ENCODE results near the gene ATP8A2.
"Not testable (repeated sequence)": the region's sequence is repeated elsewhere in the genome, so short reads cannot be mapped to it uniquely, and the experiment has no call there.

The ATP8A2 gene

GRCh38 chr13:26061256-26061655 is 689.5 kb downstream of the ATP8A2 start:
- H3K27me3 ChIP-seq (ENCODE audit: insufficient read depth, low read length): no peaks in the 10 kb centered on the region
- H3K27ac ChIP-seq (ENCODE audit: low read depth, low read length): no peak overlapping the region
- 88% methylated on average over 5 of the region's 5 CpGs for WGBS
- H3K4me1 ChIP-seq (ENCODE audit: insufficient read depth, low read length): 0 out of 2 replicates have a peak, but pooled peaks cover 3% of the 10 kb centered on the region
- no peaks in the 10 kb centered on the region for H3K36me3 ChIP-seq (ENCODE audit: insufficient read depth, low read length)
- no peak overlapping the region for H3K9ac ChIP-seq (ENCODE audit: low read depth, low read length)
- H3K9me3 ChIP-seq (ENCODE audit: insufficient read depth, low read depth, low read length): no peaks in the 10 kb centered on the region
- no peak overlapping the region for H3K4me3 ChIP-seq (ENCODE audit: low read length)

GRCh38 chr13:26061947-26062346 is 690.2 kb downstream of the ATP8A2 start:
- Histone ChIP-seq H3K27me3 (ENCODE audit: insufficient read depth, low read length) (no peaks in the 10 kb centered on the region), H3K27ac (ENCODE audit: low read depth, low read length) (no peak overlapping the region), H3K36me3 (ENCODE audit: insufficient read depth, low read length) (no peaks in the 10 kb centered on the region), H3K9me3 (ENCODE audit: insufficient read depth, low read depth, low read length) (no peaks in the 10 kb centered on the region), H3K4me3 (ENCODE audit: low read length) (no peak overlapping the region), H3K4me1 (ENCODE audit: insufficient read depth, low read length) (0 out of 2 replicates have a peak, but pooled peaks cover 3% of the 10 kb centered on the region), H3K9ac (ENCODE audit: low read depth, low read length) (no peak overlapping the region)
- WGBS: 90% methylated on average over 4 of the region's 6 CpGs

- Histone ChIP-seq H3K4me1 (ENCODE audit: insufficient read depth, low read length) (0 out of 2 replicates have a peak, but pooled peaks cover 3% of the 10 kb centered on the region), H3K36me3 (ENCODE audit: insufficient read depth, low read length) (no peaks in the 10 kb centered on the region)
- 82% methylated on average over 5 of the region's 5 CpGs for WGBS
These were observed 691.2 kb downstream of the ATP8A2 start for GRCh38 chr13:26062853-26063444.

DNA sequence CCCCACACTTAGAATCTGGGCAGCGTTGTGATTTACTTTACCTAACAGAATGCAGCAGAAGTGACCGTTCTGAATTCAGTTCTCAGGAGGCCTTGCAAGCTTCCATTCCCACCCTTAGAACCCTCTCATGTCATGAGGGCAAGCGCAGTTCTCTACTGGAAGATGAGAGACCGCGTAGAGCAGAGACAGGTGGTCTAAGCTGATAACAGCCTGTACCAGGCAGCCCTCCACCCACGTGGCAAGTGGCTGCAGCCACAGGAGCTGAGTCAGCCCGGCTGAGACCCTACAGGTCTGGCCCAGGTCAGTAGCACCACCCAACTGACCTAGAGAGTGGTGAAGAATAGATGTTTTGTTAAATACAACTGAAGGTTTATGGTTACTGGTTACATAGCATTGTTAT is 694.7 kb downstream of the ATP8A2 start:
- H3K9ac ChIP-seq (ENCODE audit: low read depth, low read length); H3K27me3 ChIP-seq (ENCODE audit: insufficient read depth, low read length); H3K4me3 ChIP-seq (ENCODE audit: low read length); H3K27ac ChIP-seq (ENCODE audit: low read depth, low read length); H3K9me3 ChIP-seq (ENCODE audit: insufficient read depth, low read depth, low read length); H3K4me1 ChIP-seq (ENCODE audit: insufficient read depth, low read length); H3K36me3 ChIP-seq (ENCODE audit: insufficient read depth, low read length): not testable (repeated sequence)
- 94% methylated on average over 7 of the region's 7 CpGs for WGBS

More at GRCh38 chr13:26062853-26063444, 691.2 kb downstream of the ATP8A2 start:
- H3K27ac ChIP-seq (ENCODE audit: low read depth, low read length): no peak overlapping the region
- H3K27me3 ChIP-seq (ENCODE audit: insufficient read depth, low read length): no peaks in the 10 kb centered on the region
- no peak overlapping the region for H3K9ac ChIP-seq (ENCODE audit: low read depth, low read length)
- no peak overlapping the region for H3K4me3 ChIP-seq (ENCODE audit: low read length)
- H3K9me3 ChIP-seq (ENCODE audit: insufficient read depth, low read depth, low read length): no peaks in the 10 kb centered on the region

DNA sequence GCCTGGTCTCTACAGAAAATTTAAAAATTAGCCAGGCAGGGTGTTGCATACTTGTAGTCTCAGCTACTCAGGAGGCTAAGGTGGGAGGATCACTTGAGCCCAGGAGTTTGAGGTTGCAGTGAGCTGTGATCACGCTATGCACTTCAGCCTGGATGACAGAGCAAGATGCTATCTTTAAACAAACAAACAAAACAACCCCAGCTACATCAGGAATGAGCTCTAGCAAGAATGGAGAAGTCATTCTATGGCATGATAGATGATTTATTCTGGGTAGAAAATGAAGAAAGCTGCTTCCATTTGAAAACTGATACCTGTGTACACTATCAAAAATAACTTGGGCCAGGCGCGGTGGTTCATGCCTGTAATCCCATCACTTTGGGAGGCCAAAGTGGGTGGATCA is 695.8 kb downstream of the ATP8A2 start:
- Histone ChIP-seq H3K27ac (ENCODE audit: low read depth, low read length) (no peak overlapping the region), H3K27me3 (ENCODE audit: insufficient read depth, low read length) (no peaks in the 10 kb centered on the region), H3K36me3 (ENCODE audit: insufficient read depth, low read length) (no peaks in the 10 kb centered on the region), H3K4me3 (ENCODE audit: low read length) (no peak overlapping the region), H3K4me1 (ENCODE audit: insufficient read depth, low read length) (no peaks in the 10 kb centered on the region), H3K9me3 (ENCODE audit: insufficient read depth, low read depth, low read length) (no peaks in the 10 kb centered on the region), H3K9ac (ENCODE audit: low read depth, low read length) (no peak overlapping the region)
- WGBS: 81% methylated on average over 3 of the region's 3 CpGs

DNA sequence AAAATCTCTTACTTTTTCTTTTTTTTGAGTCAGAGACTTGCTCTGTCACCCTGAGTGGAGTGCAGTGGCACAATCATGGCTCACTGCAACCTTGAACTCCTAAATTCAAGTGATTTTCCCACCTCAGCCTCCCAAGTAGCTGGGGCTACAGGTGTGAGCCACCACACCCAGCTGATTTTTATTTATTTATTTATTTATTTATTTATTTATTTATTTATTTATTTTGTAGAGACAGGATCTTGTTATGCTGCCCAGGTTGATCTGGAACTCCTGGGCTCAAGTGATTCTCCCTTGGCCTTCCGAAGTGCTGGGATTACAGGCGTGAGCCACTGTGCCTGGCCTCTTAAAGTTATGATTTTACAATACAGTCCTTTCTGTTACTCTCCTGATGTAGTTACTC is 696.6 kb downstream of the ATP8A2 start:
- 98% methylated on average over 2 of the region's 2 CpGs for WGBS
- H3K9me3 ChIP-seq (ENCODE audit: insufficient read depth, low read depth, low read length); H3K4me3 ChIP-seq (ENCODE audit: low read length): not testable (repeated sequence)

DNA sequence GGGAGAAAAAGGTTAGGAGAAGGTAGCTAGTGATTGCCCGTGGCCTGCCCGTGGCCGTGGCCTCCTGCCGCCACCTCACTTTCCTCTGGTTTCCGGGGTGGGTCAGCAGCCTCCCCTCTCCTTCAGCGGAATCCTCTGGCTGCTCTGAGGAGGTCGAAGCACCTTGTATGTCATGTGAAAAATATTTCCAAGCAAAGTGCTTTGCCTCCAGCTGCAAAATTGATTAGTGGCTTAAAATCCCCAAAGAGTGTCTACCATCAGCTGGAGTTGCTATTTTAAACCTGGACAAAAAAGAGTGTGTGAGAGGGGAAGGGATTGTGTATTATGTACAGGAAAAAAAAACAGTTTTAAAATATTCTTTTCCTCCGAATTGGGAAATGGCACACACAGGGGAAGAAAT is 697.9 kb downstream of the ATP8A2 start:
- H3K4me3 ChIP-seq (ENCODE audit: low read length); H3K9me3 ChIP-seq (ENCODE audit: insufficient read depth, low read depth, low read length); H3K9ac ChIP-seq (ENCODE audit: low read depth, low read length); H3K27ac ChIP-seq (ENCODE audit: low read depth, low read length); H3K4me1 ChIP-seq (ENCODE audit: insufficient read depth, low read length); H3K27me3 ChIP-seq (ENCODE audit: insufficient read depth, low read length); H3K36me3 ChIP-seq (ENCODE audit: insufficient read depth, low read length): not testable (repeated sequence)
- WGBS: 94% methylated on average over 7 of the region's 8 CpGs

More for the DNA sequence above, 696.6 kb downstream of the ATP8A2 start:
- H3K27ac ChIP-seq (ENCODE audit: low read depth, low read length); H3K36me3 ChIP-seq (ENCODE audit: insufficient read depth, low read length); H3K9ac ChIP-seq (ENCODE audit: low read depth, low read length); H3K27me3 ChIP-seq (ENCODE audit: insufficient read depth, low read length); H3K4me1 ChIP-seq (ENCODE audit: insufficient read depth, low read length): not testable (repeated sequence)

GRCh38 chr13:26071691-26072090 is 699.9 kb downstream of the ATP8A2 start:
- Histone ChIP-seq H3K27ac (ENCODE audit: low read depth, low read length) (no peak overlapping the region), H3K36me3 (ENCODE audit: insufficient read depth, low read length) (no peaks in the 10 kb centered on the region), H3K4me3 (ENCODE audit: low read length) (no peak overlapping the region), H3K9ac (ENCODE audit: low read depth, low read length) (no peak overlapping the region), H3K27me3 (ENCODE audit: insufficient read depth, low read length) (no peaks in the 10 kb centered on the region), H3K9me3 (ENCODE audit: insufficient read depth, low read depth, low read length) (no peaks in the 10 kb centered on the region), H3K4me1 (ENCODE audit: insufficient read depth, low read length) (no peaks in the 10 kb centered on the region)
- WGBS: 88% methylated on average over 2 of the region's 2 CpGs

DNA sequence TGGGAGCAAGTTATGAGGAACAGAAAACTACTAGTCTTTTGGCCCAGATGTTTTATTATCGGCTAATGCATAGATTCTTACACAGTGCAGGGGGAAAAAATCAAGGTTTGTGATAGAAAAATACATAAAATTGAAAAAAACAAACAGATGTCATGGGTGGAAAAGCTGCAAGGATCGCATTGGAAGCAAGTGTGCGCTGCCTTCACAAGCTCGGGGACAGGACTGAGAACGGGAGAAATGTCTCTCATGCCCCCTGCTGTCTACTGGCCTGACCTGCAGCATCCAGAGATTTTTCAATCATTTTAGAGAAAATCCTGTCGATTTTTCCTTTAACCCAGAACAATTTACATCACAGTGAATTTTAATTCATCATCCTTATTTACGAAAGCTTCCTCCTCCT is 700.6 kb downstream of the ATP8A2 start:
- H3K36me3 ChIP-seq (ENCODE audit: insufficient read depth, low read length); H3K9ac ChIP-seq (ENCODE audit: low read depth, low read length); H3K4me1 ChIP-seq (ENCODE audit: insufficient read depth, low read length); H3K27me3 ChIP-seq (ENCODE audit: insufficient read depth, low read length); H3K27ac ChIP-seq (ENCODE audit: low read depth, low read length); H3K9me3 ChIP-seq (ENCODE audit: insufficient read depth, low read depth, low read length); H3K4me3 ChIP-seq (ENCODE audit: low read length): not testable (repeated sequence)
- WGBS: 67% methylated on average over 1 of the region's 7 CpGs

DNA sequence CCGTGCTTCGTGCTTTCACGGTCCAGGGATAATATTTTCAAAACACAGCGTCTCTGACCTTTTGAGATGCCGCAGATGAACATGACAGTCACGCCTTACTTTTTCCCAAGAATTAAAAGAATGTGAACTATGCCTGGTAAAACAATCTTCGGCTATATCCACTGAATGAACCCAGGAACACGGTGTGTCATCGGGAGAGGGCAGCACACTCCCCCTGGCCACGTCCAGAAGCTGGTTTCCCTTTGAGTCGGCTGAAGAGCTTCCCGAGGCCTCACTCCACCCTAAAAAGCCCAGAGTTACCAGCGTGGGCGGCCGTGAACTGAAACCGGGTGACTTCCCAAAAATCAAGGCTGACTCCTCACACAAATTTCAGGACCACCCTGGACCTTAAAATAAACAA is 702.9 kb downstream of the ATP8A2 start:
- Histone ChIP-seq H3K36me3 (ENCODE audit: insufficient read depth, low read length) (no peaks in the 10 kb centered on the region), H3K9ac (ENCODE audit: low read depth, low read length) (no peak overlapping the region), H3K9me3 (ENCODE audit: insufficient read depth, low read depth, low read length) (no peaks in the 10 kb centered on the region), H3K27ac (ENCODE audit: low read depth, low read length) (no peak overlapping the region), H3K4me3 (ENCODE audit: low read length) (no peak overlapping the region), H3K27me3 (ENCODE audit: insufficient read depth, low read length) (no peaks in the 10 kb centered on the region), H3K4me1 (ENCODE audit: insufficient read depth, low read length) (no peaks in the 10 kb centered on the region)
- WGBS: 81% methylated on average over 16 of the region's 16 CpGs
